ENCODE data around the gene FLT1.

DNA sequence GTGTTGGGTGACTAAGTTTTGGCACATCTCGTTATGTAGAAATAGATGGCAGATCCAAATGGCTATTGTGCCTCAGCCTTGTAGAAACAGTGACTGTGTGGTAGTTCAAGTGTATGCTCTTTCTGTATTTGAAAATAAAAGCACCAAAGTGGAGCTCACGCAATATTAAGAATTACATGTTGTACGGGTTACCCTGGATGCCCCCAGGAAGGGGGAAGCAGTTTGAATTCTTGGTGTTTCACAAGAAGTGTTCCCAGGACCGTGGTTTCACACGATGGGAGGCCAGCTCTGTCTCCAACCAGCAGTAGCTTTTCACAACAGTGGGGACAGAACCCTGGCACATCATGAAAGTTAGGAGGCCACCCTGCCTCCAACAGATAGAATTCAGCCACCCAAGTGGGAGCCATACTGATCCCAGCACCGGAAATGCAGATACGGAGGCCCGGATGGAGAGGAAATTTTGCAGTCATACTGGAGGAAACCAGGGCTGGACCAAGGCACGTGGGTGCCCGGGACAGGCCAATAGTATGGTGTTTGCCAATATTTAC, 8.9 kb downstream of the FLT1 start:
- TF ChIP-seq, protein P1, sequence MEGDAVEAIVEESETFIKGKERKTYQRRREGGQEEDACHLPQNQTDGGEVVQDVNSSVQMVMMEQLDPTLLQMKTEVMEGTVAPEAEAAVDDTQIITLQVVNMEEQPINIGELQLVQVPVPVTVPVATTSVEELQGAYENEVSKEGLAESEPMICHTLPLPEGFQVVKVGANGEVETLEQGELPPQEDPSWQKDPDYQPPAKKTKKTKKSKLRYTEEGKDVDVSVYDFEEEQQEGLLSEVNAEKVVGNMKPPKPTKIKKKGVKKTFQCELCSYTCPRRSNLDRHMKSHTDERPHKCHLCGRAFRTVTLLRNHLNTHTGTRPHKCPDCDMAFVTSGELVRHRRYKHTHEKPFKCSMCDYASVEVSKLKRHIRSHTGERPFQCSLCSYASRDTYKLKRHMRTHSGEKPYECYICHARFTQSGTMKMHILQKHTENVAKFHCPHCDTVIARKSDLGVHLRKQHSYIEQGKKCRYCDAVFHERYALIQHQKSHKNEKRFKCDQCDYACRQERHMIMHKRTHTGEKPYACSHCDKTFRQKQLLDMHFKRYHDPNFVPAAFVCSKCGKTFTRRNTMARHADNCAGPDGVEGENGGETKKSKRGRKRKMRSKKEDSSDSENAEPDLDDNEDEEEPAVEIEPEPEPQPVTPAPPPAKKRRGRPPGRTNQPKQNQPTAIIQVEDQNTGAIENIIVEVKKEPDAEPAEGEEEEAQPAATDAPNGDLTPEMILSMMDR (IDR thresholded peaks at IDR 0.05): no peak
- TF ChIP-seq POLR2A (IDR thresholded peaks at IDR 0.05) (no peak), EP300 (IDR thresholded peaks at IDR 0.05) (no peak)
